ENCODE measurements around the gene INSIG2.
"Not testable (repeated sequence)": the region's sequence is repeated elsewhere in the genome, so short reads cannot be mapped to it uniquely, and the experiment has no call there.

Gene INSIG2

GRCh38 chr2:118061135-118061955, 26.9 kb upstream of the INSIG2 start:
- DNase-seq, result no peak

- no peak for DNase-seq
Measured at GRCh38 chr2:118062048-118062447, 26.2 kb upstream of the INSIG2 start.

GRCh38 chr2:118062669-118063068, 25.6 kb upstream of the INSIG2 start:
- no peak for DNase-seq

- DNase-seq, result no peak
Measured at GRCh38 chr2:118065015-118065706, 23.1 kb upstream of the INSIG2 start.

- no peak for DNase-seq
Measured at GRCh38 chr2:118065921-118066511, 22.3 kb upstream of the INSIG2 start.

GRCh38 chr2:118077636-118078247, 10.5 kb upstream of the INSIG2 start:
- DNase-seq, result no peak

- no peak for DNase-seq
Measured at GRCh38 chr2:118078734-118079133, 9.5 kb upstream of the INSIG2 start.

GRCh38 chr2:118084491-118085089, 3.7 kb upstream of the INSIG2 start:
- DNase-seq, result no peak

GRCh38 chr2:118085173-118086023, 2.9 kb upstream of the INSIG2 start:
- no peak for DNase-seq

- DNase-seq, result no peak
Measured at GRCh38 chr2:118086024-118086633, 2.1 kb upstream of the INSIG2 start.

GRCh38 chr2:118089139-118089800, 999 bp downstream of the INSIG2 start:
- no peak for DNase-seq

GRCh38 chr2:118090387-118091139, 2.3 kb downstream of the INSIG2 start:
- DNase-seq, result no peak

GRCh38 chr2:118091140-118091478, 2.8 kb downstream of the INSIG2 start:
- DNase-seq, result no peak

GRCh38 chr2:118091631-118092030, 3.4 kb downstream of the INSIG2 start:
- DNase-seq, result no peak

GRCh38 chr2:118094102-118094501, 5.8 kb downstream of the INSIG2 start:
- DNase-seq, result not testable (repeated sequence)

GRCh38 chr2:118094503-118094902, 6.2 kb downstream of the INSIG2 start:
- no peak for DNase-seq

- DNase-seq, result no peak
Measured at GRCh38 chr2:118095610-118096009, 7.3 kb downstream of the INSIG2 start.

- no peak for DNase-seq
Measured at GRCh38 chr2:118097657-118098056, 9.4 kb downstream of the INSIG2 start.

- DNase-seq, result no peak
Measured at GRCh38 chr2:118098307-118099030, 10.2 kb downstream of the INSIG2 start.

All from activated CD8-positive, alpha-beta memory T cell treated with anti-CD3 and anti-CD28 coated beads for 24 hours (primary cell).